ENCODE measurements around the gene FBXL7. TPM values are rescaled to one million over a fixed set of nuclear protein-coding genes. Genes with fewer than 3 reads are reported as not detected.

FBXL7 gene
- total RNA-seq, 5 donors from 2014 or later (not counting 1 experiment from before 2014, with no cell fraction given), result 0.06 to 0.07 TPM; not detected in 3

- H3K27ac ChIP-seq (ENCODE audit: low read length), result no peak overlapping the region
- no peaks in the 10 kb centered on the region for H3K4me1 Mint-ChIP-seq
- ATAC-seq (replicated peaks in 1 of 4), result no peak
- H3K27me3 ChIP-seq (replicated peaks in 1 of 2; ENCODE audit: control insufficient read depth in 2 of 2, extremely low read depth in 1 of 2, insufficient read depth in 2 of 2, low read length in 1 of 2), result no peaks in the 10 kb centered on the region
- 78% methylated on average over 7 of the region's 8 CpGs for WGBS (ENCODE audit: insufficient coverage)
- no peak overlapping the region for H3K27ac Mint-ChIP-seq
- H3K36me3 Mint-ChIP-seq, result no peaks in the 10 kb centered on the region
- no peak overlapping the region for H3K4me3 ChIP-seq (ENCODE audit: control insufficient read depth in 1 of 2, extremely low read depth in 1 of 2, low read length in 1 of 2)
- H3K27me3 Mint-ChIP-seq, result no peaks in the 10 kb centered on the region
- H3K9me3 Mint-ChIP-seq, result peaks cover 2 to 16% (median 12%) of the 10 kb centered on the region in 3 donors
- H3K4me1 ChIP-seq (ENCODE audit: control insufficient read depth in 1 of 2, extremely low read depth in 1 of 2, insufficient read depth in 2 of 2, low read length in 2 of 2), result no peaks in the 10 kb centered on the region
- ChIA-PET POLR2A (no interaction called here), CTCF (no interaction called here)
- H3K4me3 Mint-ChIP-seq, result no peak overlapping the region
- DNase-seq, result no peak
- H3K36me3 ChIP-seq (ENCODE audit: control insufficient read depth in 2 of 2, extremely low read depth in 1 of 2, insufficient read depth in 1 of 2, low read length in 1 of 2), result no peaks in the 10 kb centered on the region
- no peaks in the 10 kb centered on the region for H3K9me3 ChIP-seq
These were observed 306.6 kb downstream of the FBXL7 start for GRCh38 chr5:15806613-15807012.

GRCh38 chr5:15807248-15807647 lies 307.3 kb downstream of the FBXL7 start:
- H3K36me3 ChIP-seq (ENCODE audit: control insufficient read depth in 2 of 2, extremely low read depth in 1 of 2, insufficient read depth in 1 of 2, low read length in 1 of 2), result no peaks in the 10 kb centered on the region
- no peaks in the 10 kb centered on the region for H3K9me3 ChIP-seq
- no peak overlapping the region for H3K27ac ChIP-seq (ENCODE audit: low read length)
- POLR2A ChIA-PET, result no interaction called here
- no peaks in the 10 kb centered on the region for H3K36me3 Mint-ChIP-seq
- no CpG with 5 or more reads among the region's 3 CpGs for WGBS (ENCODE audit: insufficient coverage)
- CTCF ChIA-PET, result no interaction called here
- no peaks in the 10 kb centered on the region for H3K27me3 ChIP-seq (replicated peaks in 1 of 2; ENCODE audit: control insufficient read depth in 2 of 2, extremely low read depth in 1 of 2, insufficient read depth in 2 of 2, low read length in 1 of 2)
- no peak overlapping the region for H3K4me3 Mint-ChIP-seq
- ATAC-seq (replicated peaks in 1 of 4), result no peak
- no peaks in the 10 kb centered on the region for H3K4me1 Mint-ChIP-seq
- H3K4me1 ChIP-seq (ENCODE audit: control insufficient read depth in 1 of 2, extremely low read depth in 1 of 2, insufficient read depth in 2 of 2, low read length in 2 of 2), result no peaks in the 10 kb centered on the region
- peaks cover 2 to 13% (median 8%) of the 10 kb centered on the region in 3 donors for H3K9me3 Mint-ChIP-seq
- DNase-seq, result no peak
- no peak overlapping the region for H3K27ac Mint-ChIP-seq
- H3K27me3 Mint-ChIP-seq, result no peaks in the 10 kb centered on the region
- H3K4me3 ChIP-seq (ENCODE audit: control insufficient read depth in 1 of 2, extremely low read depth in 1 of 2, low read length in 1 of 2), result no peak overlapping the region

GRCh38 chr5:15807871-15808270 lies 307.9 kb downstream of the FBXL7 start:
- POLR2A ChIA-PET, result no interaction called here
- H3K36me3 ChIP-seq (ENCODE audit: control insufficient read depth in 2 of 2, extremely low read depth in 1 of 2, insufficient read depth in 1 of 2, low read length in 1 of 2), result no peaks in the 10 kb centered on the region
- no peaks in the 10 kb centered on the region for H3K4me1 Mint-ChIP-seq

GRCh38 chr5:15808577-15808976 lies 308.6 kb downstream of the FBXL7 start:
- Mint-ChIP-seq H3K27me3 (no peaks in the 10 kb centered on the region), H3K4me3 (no peak overlapping the region), H3K27ac (no peak overlapping the region), H3K4me1 (no peaks in the 10 kb centered on the region), H3K9me3 (peaks cover 0 to 17% (median 10%) of the 10 kb centered on the region in 3 donors), H3K36me3 (no peaks in the 10 kb centered on the region)
- Histone ChIP-seq H3K27ac (ENCODE audit: low read length) (no peak overlapping the region), H3K4me3 (ENCODE audit: control insufficient read depth in 1 of 2, extremely low read depth in 1 of 2, low read length in 1 of 2) (no peak overlapping the region), H3K27me3 (replicated peaks in 1 of 2; ENCODE audit: control insufficient read depth in 2 of 2, extremely low read depth in 1 of 2, insufficient read depth in 2 of 2, low read length in 1 of 2) (no peaks in the 10 kb centered on the region), H3K4me1 (ENCODE audit: control insufficient read depth in 1 of 2, extremely low read depth in 1 of 2, insufficient read depth in 2 of 2, low read length in 2 of 2) (no peaks in the 10 kb centered on the region), H3K36me3 (ENCODE audit: control insufficient read depth in 2 of 2, extremely low read depth in 1 of 2, insufficient read depth in 1 of 2, low read length in 1 of 2) (no peaks in the 10 kb centered on the region), H3K9me3 (no peaks in the 10 kb centered on the region)
- ATAC-seq (replicated peaks in 1 of 4), result no peak
- ChIA-PET CTCF (no interaction called here), POLR2A (no interaction called here)
- 51% methylated on average over 3 of the region's 3 CpGs for WGBS (ENCODE audit: insufficient coverage)
- no peak for DNase-seq

More at GRCh38 chr5:15807871-15808270, 307.9 kb downstream of the FBXL7 start:
- H3K4me3 Mint-ChIP-seq, result no peak overlapping the region
- Histone ChIP-seq H3K4me1 (ENCODE audit: control insufficient read depth in 1 of 2, extremely low read depth in 1 of 2, insufficient read depth in 2 of 2, low read length in 2 of 2) (no peaks in the 10 kb centered on the region), H3K27me3 (replicated peaks in 1 of 2; ENCODE audit: control insufficient read depth in 2 of 2, extremely low read depth in 1 of 2, insufficient read depth in 2 of 2, low read length in 1 of 2) (no peaks in the 10 kb centered on the region), H3K4me3 (ENCODE audit: control insufficient read depth in 1 of 2, extremely low read depth in 1 of 2, low read length in 1 of 2) (no peak overlapping the region), H3K27ac (ENCODE audit: low read length) (no peak overlapping the region), H3K9me3 (no peaks in the 10 kb centered on the region)
- no peak overlapping the region for H3K27ac Mint-ChIP-seq
- no peak for ATAC-seq (replicated peaks in 1 of 4)
- H3K9me3 Mint-ChIP-seq, result peaks cover under 1 to 13% (median 10%) of the 10 kb centered on the region in 3 donors
- WGBS (ENCODE audit: insufficient coverage), result 68% methylated on average over 2 of the region's 5 CpGs
- no peaks in the 10 kb centered on the region for H3K27me3 Mint-ChIP-seq
- no peak for DNase-seq
- H3K36me3 Mint-ChIP-seq, result no peaks in the 10 kb centered on the region
- CTCF ChIA-PET, result no interaction called here

GRCh38 chr5:15819617-15820016 lies 319.6 kb downstream of the FBXL7 start:
- no peaks in the 10 kb centered on the region for H3K36me3 Mint-ChIP-seq
- no peaks in the 10 kb centered on the region for H3K27me3 Mint-ChIP-seq
- CTCF ChIA-PET, result no interaction called here
- H3K27ac Mint-ChIP-seq, result no peak overlapping the region
- Histone ChIP-seq H3K27me3 (replicated peaks in 1 of 2; ENCODE audit: control insufficient read depth in 2 of 2, extremely low read depth in 1 of 2, insufficient read depth in 2 of 2, low read length in 1 of 2) (no peaks in the 10 kb centered on the region), H3K9me3 (no peaks in the 10 kb centered on the region), H3K36me3 (ENCODE audit: control insufficient read depth in 2 of 2, extremely low read depth in 1 of 2, insufficient read depth in 1 of 2, low read length in 1 of 2) (no peaks in the 10 kb centered on the region), H3K27ac (ENCODE audit: low read length) (no peak overlapping the region), H3K4me1 (ENCODE audit: control insufficient read depth in 1 of 2, extremely low read depth in 1 of 2, insufficient read depth in 2 of 2, low read length in 2 of 2) (no peaks in the 10 kb centered on the region), H3K4me3 (ENCODE audit: control insufficient read depth in 1 of 2, extremely low read depth in 1 of 2, low read length in 1 of 2) (no peak overlapping the region)
- DNase-seq (no peak), ATAC-seq (replicated peaks in 1 of 4) (no peak)
- POLR2A ChIA-PET, result interaction anchor here in 1 of 2 donors (0.6 kb wide), 1 partner anchor 86 kb away, joined by 9 read pairs; no protein-coding TSS in a partner anchor
- no peak overlapping the region for H3K4me3 Mint-ChIP-seq
- H3K4me1 Mint-ChIP-seq, result no peaks in the 10 kb centered on the region
- peaks cover 7 to 18% (median 12%) of the 10 kb centered on the region in 3 donors for H3K9me3 Mint-ChIP-seq
- 84% methylated on average over 3 of the region's 5 CpGs for WGBS (ENCODE audit: insufficient coverage)

GRCh38 chr5:15821506-15821905 lies 321.5 kb downstream of the FBXL7 start:
- no peak for DNase-seq
- no peaks in the 10 kb centered on the region for H3K4me1 ChIP-seq (ENCODE audit: control insufficient read depth in 1 of 2, extremely low read depth in 1 of 2, insufficient read depth in 2 of 2, low read length in 2 of 2)
- no peak overlapping the region for H3K4me3 ChIP-seq (ENCODE audit: control insufficient read depth in 1 of 2, extremely low read depth in 1 of 2, low read length in 1 of 2)
- Mint-ChIP-seq H3K27me3 (no peaks in the 10 kb centered on the region), H3K27ac (no peak overlapping the region), H3K4me1 (no peaks in the 10 kb centered on the region), H3K9me3 (peaks cover 5 to 13% (median 7%) of the 10 kb centered on the region in 3 donors), H3K4me3 (no peak overlapping the region), H3K36me3 (no peaks in the 10 kb centered on the region)
- ChIA-PET POLR2A (no interaction called here), CTCF (no interaction called here)
- H3K27me3 ChIP-seq (replicated peaks in 1 of 2; ENCODE audit: control insufficient read depth in 2 of 2, extremely low read depth in 1 of 2, insufficient read depth in 2 of 2, low read length in 1 of 2), result no peaks in the 10 kb centered on the region
- H3K36me3 ChIP-seq (ENCODE audit: control insufficient read depth in 2 of 2, extremely low read depth in 1 of 2, insufficient read depth in 1 of 2, low read length in 1 of 2), result no peaks in the 10 kb centered on the region
- no peaks in the 10 kb centered on the region for H3K9me3 ChIP-seq
- no peak for ATAC-seq (replicated peaks in 1 of 4)
- no peak overlapping the region for H3K27ac ChIP-seq (ENCODE audit: low read length)

- Mint-ChIP-seq H3K27me3 (no peaks in the 10 kb centered on the region), H3K9me3 (peaks cover 3 to 11% (median 7%) of the 10 kb centered on the region in 3 donors), H3K36me3 (no peaks in the 10 kb centered on the region), H3K4me1 (no peaks in the 10 kb centered on the region), H3K27ac (no peak overlapping the region), H3K4me3 (no peak overlapping the region)
- 91% methylated on average over 2 of the region's 2 CpGs for WGBS (ENCODE audit: insufficient coverage)
- DNase-seq (no peak), ATAC-seq (replicated peaks in 1 of 4) (no peak)
- H3K4me1 ChIP-seq (ENCODE audit: control insufficient read depth in 1 of 2, extremely low read depth in 1 of 2, insufficient read depth in 2 of 2, low read length in 2 of 2), result no peaks in the 10 kb centered on the region
- H3K9me3 ChIP-seq, result no peaks in the 10 kb centered on the region
- H3K27me3 ChIP-seq (replicated peaks in 1 of 2; ENCODE audit: control insufficient read depth in 2 of 2, extremely low read depth in 1 of 2, insufficient read depth in 2 of 2, low read length in 1 of 2), result no peaks in the 10 kb centered on the region
- POLR2A ChIA-PET, result no interaction called here
- H3K27ac ChIP-seq (ENCODE audit: low read length), result no peak overlapping the region
- H3K4me3 ChIP-seq (ENCODE audit: control insufficient read depth in 1 of 2, extremely low read depth in 1 of 2, low read length in 1 of 2), result no peak overlapping the region
- no peaks in the 10 kb centered on the region for H3K36me3 ChIP-seq (ENCODE audit: control insufficient read depth in 2 of 2, extremely low read depth in 1 of 2, insufficient read depth in 1 of 2, low read length in 1 of 2)
- CTCF ChIA-PET, result no interaction called here
These were observed 323.4 kb downstream of the FBXL7 start for GRCh38 chr5:15823398-15823797.

Data from T-cell (primary cell).